Activated CD8-positive, alpha-beta T cell treated with anti-CD3 and anti-CD28 coated beads for 36 hours (primary cell): ENCODE measurements around the gene TTPAL. TPM values are rescaled to one million over a fixed set of nuclear protein-coding genes. Genes with fewer than 3 reads are reported as not detected.
A peak's percentile ranks its signal among the peaks of the same experiment; 100 is the strongest.

Experiments used
- ATAC-seq: fragments of 200-7000 bp; cut with Tn5 transposase; one replicate; pipeline ENCODE4 v1.10.0; 2021; ENCODE audit warnings: mild to moderate bottlenecking, moderate library complexity
- CTCF ChIA-PET: fragments of 350-600 bp; sonication (Branson Sonifier 250); formaldehyde crosslinking; loops from one replicate; lab custom pipeline; 2021; ENCODE audit warnings: antibody characterized with exemption; lab: Charles Lee
- POLR2A ChIA-PET: fragments of 350-600 bp; sonication (Branson Sonifier 250); formaldehyde crosslinking; loops from one replicate; lab custom pipeline; 2021; ENCODE audit warnings: antibody characterized with exemption; lab: Charles Lee
- DNase-seq: peaks from one replicate; pipeline ENCODE4 v3.0.0-alpha.2; 2020
- H3K27ac Mint-ChIP-seq: one replicate; pipeline ENCODE4 v1.8.0; 2021; ENCODE audit warnings: mild to moderate bottlenecking, mixed read lengths
- H3K27me3 Mint-ChIP-seq: one replicate; pipeline ENCODE4 v1.8.0; 2021; ENCODE audit warnings: mixed read lengths
- H3K36me3 Mint-ChIP-seq: one replicate; pipeline ENCODE4 v1.8.0; 2021; ENCODE audit warnings: low read depth, mixed read lengths
- H3K4me1 Mint-ChIP-seq: one replicate; pipeline ENCODE4 v1.8.0; 2021; ENCODE audit warnings: low read depth, mixed read lengths
- H3K4me3 Mint-ChIP-seq: one replicate; pipeline ENCODE4 v1.8.0; 2021; ENCODE audit warnings: mild to moderate bottlenecking, moderate library complexity, mixed read lengths
- H3K9me3 Mint-ChIP-seq: one replicate; pipeline ENCODE4 v1.8.0; 2021; ENCODE audit warnings: mixed read lengths
- CTCF ChIP-seq: fragments of 200-600 bp; IDR thresholded peaks from one replicate; pipeline ENCODE4 v1.8.0; 2022; ENCODE audit warnings: antibody characterized with exemption, mild to moderate bottlenecking
- intact Hi-C: fragments of 100-400 bp; cut with micrococcal nuclease; formaldehyde crosslinking; loops from one replicate; pipeline ENCODE4 v1.10.0; 2022
- total RNA-seq, 2 experiments: library from RNA; stranded (reverse); gene quantifications; one replicate each; pipeline ENCODE4 v1.2.3, GENCODE V29; 2021

TTPAL gene
- total RNA-seq, result 10 to 100 TPM; 15.2 to 19.5 TPM

GRCh38 chr20:44475694-44476560 lies at the start of gene TTPAL:
TTPAL (plus strand) TSS chr20:44475874; CDS start chr20:44480000, 4,126 bp downstream.
- peak within 1 kb of the TSS; percentile 94 for H3K4me3 Mint-ChIP-seq
- no peaks in the 10 kb centered on the region for H3K27me3 Mint-ChIP-seq
- H3K9me3 Mint-ChIP-seq, result no peaks in the 10 kb centered on the region
- no peak for TF ChIP-seq CTCF
- H3K4me1 Mint-ChIP-seq, result peaks cover 20% of the 10 kb centered on the region
- ATAC-seq, result peak; percentile 96
- POLR2A ChIA-PET, result interaction anchor here (0.6 to 2.2 kb wide), 17 partner anchors 11 to 168 kb away, joined by 3 to 7 read pairs (median 3); no protein-coding TSS in a partner anchor
- CTCF ChIA-PET, result interaction anchor here (0.9 to 1.9 kb wide), 7 partner anchors 15 to 258 kb away, joined by 3 to 6 read pairs (median 3); partner anchors contain the start of gene SERINC3
- intact Hi-C loops, result loop anchor here (10.0 kb wide), 1 partner anchor 139 kb away; no protein-coding TSS in a partner anchor
- DNase-seq, result peak; percentile 91
- peaks cover 3% of the 10 kb centered on the region for H3K36me3 Mint-ChIP-seq
- peak within 1 kb of the TSS; percentile 97 for H3K27ac Mint-ChIP-seq

GRCh38 chr20:44425923-44426322 lies 49.8 kb upstream of the TTPAL start:
- no peak overlapping the region for H3K4me3 Mint-ChIP-seq
- intact Hi-C loops, result no loop called here
- no peaks in the 10 kb centered on the region for H3K9me3 Mint-ChIP-seq

GRCh38 chr20:44426879-44427790 lies 48.5 kb upstream of the TTPAL start:
- no peak overlapping the region for H3K27ac Mint-ChIP-seq
- peaks cover 6% of the 10 kb centered on the region for H3K27me3 Mint-ChIP-seq
- H3K36me3 Mint-ChIP-seq, result no peaks in the 10 kb centered on the region
- no peaks in the 10 kb centered on the region for H3K4me1 Mint-ChIP-seq
- DNase-seq (no peak), ATAC-seq (no peak)
- intact Hi-C loops, result no loop called here
- TF ChIP-seq CTCF, result no peak
- ChIA-PET POLR2A (interaction anchor here (0.8 kb wide), 1 partner anchor 13 kb away, joined by 3 read pairs; no protein-coding TSS in a partner anchor), CTCF (interaction anchor here (1.3 kb wide), 1 partner anchor 209 kb away, joined by 3 read pairs; no protein-coding TSS in a partner anchor)
- no peak overlapping the region for H3K4me3 Mint-ChIP-seq
- H3K9me3 Mint-ChIP-seq, result no peaks in the 10 kb centered on the region

More at GRCh38 chr20:44425923-44426322, 49.8 kb upstream of the TTPAL start:
- Mint-ChIP-seq H3K4me1 (no peaks in the 10 kb centered on the region), H3K36me3 (no peaks in the 10 kb centered on the region), H3K27me3 (no peaks in the 10 kb centered on the region), H3K27ac (no peak overlapping the region)
- TF ChIP-seq CTCF, result no peak
- no peak for DNase-seq
- no peak for ATAC-seq
- ChIA-PET CTCF (no interaction called here), POLR2A (no interaction called here)

GRCh38 chr20:44427804-44428173 lies 47.9 kb upstream of the TTPAL start:
- Mint-ChIP-seq H3K36me3 (no peaks in the 10 kb centered on the region), H3K4me1 (no peaks in the 10 kb centered on the region), H3K27ac (no peak overlapping the region), H3K27me3 (peaks cover 6% of the 10 kb centered on the region), H3K4me3 (no peak overlapping the region), H3K9me3 (no peaks in the 10 kb centered on the region)
- intact Hi-C loops, result no loop called here
- CTCF ChIA-PET, result no interaction called here
- no peak for ATAC-seq
- no peak for TF ChIP-seq CTCF
- POLR2A ChIA-PET, result interaction anchor here (0.8 kb wide), 1 partner anchor 12 kb away, joined by 3 read pairs; no protein-coding TSS in a partner anchor
- no peak for DNase-seq
